Right atrium auricular region (tissue), 2 donors: ENCODE data around the gene APP. TPM values are rescaled to one million over a fixed set of nuclear protein-coding genes. Genes with fewer than 3 reads are reported as not detected.

Source experiments
- DNase-seq: peaks from one replicate; pipeline ENCODE4 v3.0.0-alpha.2; 2019; ENCODE audit warnings: low spot score
- H3K27ac ChIP-seq, 2 donors: fragments of 200-600 bp; sonication (generic); 1 replicate in 1 of 2; 2 replicates in 1 of 2; pipeline ENCODE4 v1.5.1; 2016 to 2019
- H3K27me3 ChIP-seq, 2 donors: fragments of 200-600 bp; sonication (generic); one replicate each; pipeline versions ENCODE4 v1.5.1 to v1.6.0; 2017 to 2019
- H3K36me3 ChIP-seq: fragments of 200-600 bp; sonication (generic); one replicate; pipeline ENCODE4 v1.5.1; 2016
- H3K4me1 ChIP-seq, 2 donors: fragments of 200-600 bp; sonication (generic); one replicate each; pipeline versions ENCODE4 v1.5.1 to v1.6.0; 2017 to 2019
- H3K4me3 ChIP-seq, 2 donors: fragments of 200-600 bp; sonication (generic); 1 replicate in 1 of 2; 2 replicates in 1 of 2; pipeline ENCODE4 v1.5.1; 2017 to 2019; ENCODE audit warnings: mild to moderate bottlenecking in 1 of 2, moderate library complexity in 1 of 2
- H3K9me3 ChIP-seq, 2 donors: fragments of 200-600 bp; sonication (generic); one replicate each; pipeline ENCODE4 v1.5.1; 2019
- total RNA-seq, 2 donors: library from RNA; depleted of rRNA; stranded (reverse); fragments of >200 nt; gene quantifications; one replicate each; pipeline ENCODE4 v1.1.0, GENCODE V29; 2016
- TF ChIP-seq, protein P1 (sequence below), 2 donors: fragments of 200-600 bp; sonication (generic); IDR thresholded peaks; one replicate each; pipeline ENCODE4 v1.5.1; 2019; ENCODE audit warnings: antibody characterized with exemption in 2 of 2

The APP gene
- total RNA-seq, 2 donors from 2014 or later = 326 to 389 TPM

DNA sequence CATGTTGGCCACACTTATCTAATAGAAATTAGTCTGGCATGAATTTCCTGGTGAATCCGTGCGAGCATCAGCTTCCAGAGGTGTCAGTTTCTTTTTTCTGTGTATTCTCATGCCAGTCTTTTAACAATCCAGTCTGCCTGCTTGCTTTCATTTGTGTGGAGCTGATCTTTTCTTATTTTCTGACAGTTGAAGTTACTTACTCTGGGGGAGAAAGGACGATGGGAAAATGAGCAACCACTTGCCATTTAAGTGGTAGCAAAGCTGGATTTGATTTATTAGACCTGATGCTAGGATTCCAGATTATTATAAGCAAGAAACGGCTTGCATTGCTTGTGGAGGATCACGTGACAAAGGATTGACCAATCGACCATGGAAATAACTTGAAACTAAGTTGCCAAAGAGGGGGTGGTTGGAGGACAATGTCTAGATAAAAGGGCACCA lies 24.3 kb upstream of the APP start:
- H3K9me3 ChIP-seq = no peaks in the 10 kb centered on the region
- no peak overlapping the region for H3K27ac ChIP-seq
- TF ChIP-seq, protein P1, sequence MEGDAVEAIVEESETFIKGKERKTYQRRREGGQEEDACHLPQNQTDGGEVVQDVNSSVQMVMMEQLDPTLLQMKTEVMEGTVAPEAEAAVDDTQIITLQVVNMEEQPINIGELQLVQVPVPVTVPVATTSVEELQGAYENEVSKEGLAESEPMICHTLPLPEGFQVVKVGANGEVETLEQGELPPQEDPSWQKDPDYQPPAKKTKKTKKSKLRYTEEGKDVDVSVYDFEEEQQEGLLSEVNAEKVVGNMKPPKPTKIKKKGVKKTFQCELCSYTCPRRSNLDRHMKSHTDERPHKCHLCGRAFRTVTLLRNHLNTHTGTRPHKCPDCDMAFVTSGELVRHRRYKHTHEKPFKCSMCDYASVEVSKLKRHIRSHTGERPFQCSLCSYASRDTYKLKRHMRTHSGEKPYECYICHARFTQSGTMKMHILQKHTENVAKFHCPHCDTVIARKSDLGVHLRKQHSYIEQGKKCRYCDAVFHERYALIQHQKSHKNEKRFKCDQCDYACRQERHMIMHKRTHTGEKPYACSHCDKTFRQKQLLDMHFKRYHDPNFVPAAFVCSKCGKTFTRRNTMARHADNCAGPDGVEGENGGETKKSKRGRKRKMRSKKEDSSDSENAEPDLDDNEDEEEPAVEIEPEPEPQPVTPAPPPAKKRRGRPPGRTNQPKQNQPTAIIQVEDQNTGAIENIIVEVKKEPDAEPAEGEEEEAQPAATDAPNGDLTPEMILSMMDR (IDR thresholded peaks at IDR 0.05) = no peak
- H3K27me3 ChIP-seq = no peaks in the 10 kb centered on the region
- H3K4me3 ChIP-seq = no peak overlapping the region
- no peaks in the 10 kb centered on the region for H3K36me3 ChIP-seq
- no peaks in the 10 kb centered on the region for H3K4me1 ChIP-seq
- DNase-seq = no peak

DNA sequence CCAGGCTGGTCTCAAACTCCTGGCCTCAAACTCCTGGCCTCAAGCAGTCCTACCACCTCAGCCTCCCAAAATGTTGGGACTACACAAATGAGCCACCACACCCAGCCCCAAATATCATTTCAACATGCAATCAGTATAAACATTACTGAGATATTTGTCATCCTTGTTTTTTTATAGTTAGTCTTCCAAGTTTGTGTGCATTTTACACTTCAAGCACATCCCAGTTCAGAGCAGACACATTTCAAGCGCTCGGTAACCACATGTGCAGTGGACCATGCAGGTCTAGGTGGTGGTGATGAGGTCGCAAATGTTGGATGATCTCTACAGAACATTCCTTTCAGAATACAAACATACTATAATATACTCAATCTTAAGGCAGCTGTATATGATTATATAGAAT lies 23.8 kb upstream of the APP start:
- TF ChIP-seq, protein P1 (IDR thresholded peaks at IDR 0.05) = no peak

DNA sequence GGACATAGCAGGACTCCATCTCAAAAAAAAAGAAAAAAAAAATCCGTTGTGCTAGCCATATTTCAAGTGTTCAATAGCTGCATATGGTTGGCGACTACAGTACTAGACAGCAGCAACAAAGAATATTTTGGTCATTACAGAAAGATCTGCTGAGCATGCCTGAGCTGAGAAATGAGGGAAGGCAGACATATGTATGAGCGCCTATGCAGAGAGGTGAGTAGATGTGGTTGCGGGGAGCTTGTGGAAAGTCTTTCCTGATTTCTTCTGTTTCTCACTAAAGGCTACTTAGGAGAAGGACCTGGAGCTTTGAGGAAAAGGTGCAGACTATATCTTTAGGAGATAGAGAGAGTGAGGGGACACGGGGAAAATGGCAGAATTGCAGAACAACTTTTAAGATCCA lies 21.0 kb upstream of the APP start:
- Histone ChIP-seq H3K4me3 (no peak overlapping the region), H3K9me3 (no peaks in the 10 kb centered on the region), H3K27me3 (no peaks in the 10 kb centered on the region), H3K27ac (no peak overlapping the region), H3K4me1 (no peaks in the 10 kb centered on the region), H3K36me3 (no peaks in the 10 kb centered on the region)
- TF ChIP-seq, protein P1 (IDR thresholded peaks at IDR 0.05) = no peak
- DNase-seq = no peak

More for the DNA sequence above, 23.8 kb upstream of the APP start:
- Histone ChIP-seq H3K4me1 (no peaks in the 10 kb centered on the region), H3K9me3 (no peaks in the 10 kb centered on the region), H3K27me3 (no peaks in the 10 kb centered on the region), H3K36me3 (no peaks in the 10 kb centered on the region), H3K4me3 (no peak overlapping the region), H3K27ac (no peak overlapping the region)
- DNase-seq = no peak

DNA sequence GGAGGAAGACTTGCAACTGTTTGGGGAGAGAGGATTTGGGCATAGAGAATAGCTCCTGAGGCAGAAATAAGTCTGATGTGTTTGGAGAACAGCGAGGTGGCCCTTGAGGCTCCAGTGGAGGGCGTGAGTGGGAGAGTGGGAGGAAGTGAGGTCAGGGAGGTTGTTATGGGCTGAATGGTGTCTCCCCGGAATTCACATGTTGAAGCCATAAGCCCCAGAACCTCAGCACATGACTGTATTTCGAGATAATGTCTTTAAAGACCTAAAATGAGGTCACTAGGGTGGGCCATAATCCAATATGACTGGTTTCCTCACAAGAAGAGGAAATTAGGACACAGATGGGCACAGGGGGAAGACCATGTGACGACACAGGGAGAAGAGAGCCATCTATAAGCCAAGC lies 17.9 kb upstream of the APP start:
- no peaks in the 10 kb centered on the region for H3K4me1 ChIP-seq
- TF ChIP-seq, protein P1 (IDR thresholded peaks at IDR 0.05) = no peak
- H3K36me3 ChIP-seq = no peaks in the 10 kb centered on the region
- no peak for DNase-seq
- H3K4me3 ChIP-seq = no peak overlapping the region
- no peaks in the 10 kb centered on the region for H3K9me3 ChIP-seq
- H3K27ac ChIP-seq = no peak overlapping the region
- no peaks in the 10 kb centered on the region for H3K27me3 ChIP-seq

DNA sequence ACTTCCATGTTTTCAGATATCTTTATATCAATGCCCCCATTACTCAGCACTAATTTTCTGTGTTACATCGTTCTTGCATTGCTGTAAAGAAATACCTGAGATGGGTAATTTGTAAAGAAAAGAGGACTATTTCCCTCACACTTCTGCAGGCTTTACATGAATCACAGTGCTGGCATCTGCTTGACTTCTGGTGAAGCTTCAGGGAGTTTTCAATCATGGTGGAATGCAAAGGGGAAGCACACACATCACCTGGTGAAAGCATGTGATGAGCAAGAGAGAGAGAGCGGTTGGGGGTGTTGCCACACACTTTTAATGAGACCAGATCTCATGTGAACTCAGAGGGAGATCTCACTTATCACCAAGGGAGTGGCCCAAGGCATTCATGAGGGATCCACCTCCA lies 14.9 kb upstream of the APP start:
- DNase-seq = no peak
- Histone ChIP-seq H3K36me3 (no peaks in the 10 kb centered on the region), H3K27me3 (no peaks in the 10 kb centered on the region), H3K4me3 (no peak overlapping the region), H3K9me3 (no peaks in the 10 kb centered on the region), H3K27ac (no peak overlapping the region), H3K4me1 (no peaks in the 10 kb centered on the region)
- TF ChIP-seq, protein P1 (IDR thresholded peaks at IDR 0.05) = no peak

DNA sequence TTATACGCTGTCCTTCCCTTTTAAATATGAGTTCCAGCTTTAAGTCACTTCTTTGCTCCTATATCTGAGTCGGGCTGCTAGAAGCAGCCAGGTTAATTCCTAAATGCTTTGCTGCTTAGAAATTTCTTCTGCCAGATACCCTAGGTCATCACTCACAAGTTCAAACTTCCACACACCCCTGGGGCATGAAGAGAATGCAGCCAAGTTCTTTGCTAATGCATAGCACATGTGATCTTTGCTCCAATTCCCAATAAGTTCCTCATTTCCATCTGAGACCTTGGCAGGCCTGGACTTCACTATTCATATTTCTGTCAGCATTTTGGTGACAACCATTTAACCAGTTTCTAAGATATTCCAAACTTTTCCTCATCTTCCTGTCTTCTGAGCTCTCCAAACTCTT lies 14.5 kb upstream of the APP start:
- H3K4me3 ChIP-seq = no peak overlapping the region
- H3K27ac ChIP-seq = no peak overlapping the region
- H3K27me3 ChIP-seq = no peaks in the 10 kb centered on the region
- no peaks in the 10 kb centered on the region for H3K36me3 ChIP-seq
- DNase-seq = no peak
- no peaks in the 10 kb centered on the region for H3K4me1 ChIP-seq
- H3K9me3 ChIP-seq = no peaks in the 10 kb centered on the region
- TF ChIP-seq, protein P1 (IDR thresholded peaks at IDR 0.05) = no peak
